ENCODE results near the gene DHRS13. TPM values are rescaled to one million over a fixed set of nuclear protein-coding genes. Genes with fewer than 3 reads are reported as not detected.
"Not testable (repeated sequence)": the region's sequence is repeated elsewhere in the genome, so short reads cannot be mapped to it uniquely, and the experiment has no call there.

The DHRS13 gene
- total RNA-seq, 1 donor from 2014 or later = 11.8 TPM

GRCh38 chr17:28937044-28937729, 34.3 kb upstream of the DHRS13 start:
- no peaks in the 10 kb centered on the region for H3K9me3 ChIP-seq
- no peak overlapping the region for H3K27ac ChIP-seq
- intact Hi-C loops (cut with DNase I) = no loop called here
- no peaks in the 10 kb centered on the region for H3K36me3 ChIP-seq
- TF ChIP-seq POLR2AphosphoS5 (IDR thresholded peaks at IDR 0.05; ENCODE audit: insufficient read depth in 1 of 2, low read depth in 1 of 2) (no peak), POLR2A (IDR thresholded peaks at IDR 0.05) (no peak), CTCF (IDR thresholded peaks at IDR 0.05) (no peak)
- no peak for DNase-seq (ENCODE audit: extremely low spot score in 2 of 2)
- H3K4me1 ChIP-seq = peaks cover 71% of the 10 kb centered on the region
- H3K4me3 ChIP-seq = no peak overlapping the region
- no peaks in the 10 kb centered on the region for H3K27me3 ChIP-seq

GRCh38 chr17:28935744-28936460, 33.0 kb upstream of the DHRS13 start:
- Histone ChIP-seq H3K4me3 (no peak overlapping the region), H3K36me3 (no peaks in the 10 kb centered on the region), H3K9me3 (no peaks in the 10 kb centered on the region), H3K4me1 (peaks cover 60% of the 10 kb centered on the region), H3K27ac (no peak overlapping the region), H3K27me3 (no peaks in the 10 kb centered on the region)
- TF ChIP-seq POLR2A (IDR thresholded peaks at IDR 0.05) = no peak
- TF ChIP-seq CTCF (IDR thresholded peaks at IDR 0.05) = no peak
- no peak for TF ChIP-seq POLR2AphosphoS5 (IDR thresholded peaks at IDR 0.05; ENCODE audit: insufficient read depth in 1 of 2, low read depth in 1 of 2)
- DNase-seq (ENCODE audit: extremely low spot score in 2 of 2) = no peak
- intact Hi-C loops (cut with DNase I) = no loop called here

DNA sequence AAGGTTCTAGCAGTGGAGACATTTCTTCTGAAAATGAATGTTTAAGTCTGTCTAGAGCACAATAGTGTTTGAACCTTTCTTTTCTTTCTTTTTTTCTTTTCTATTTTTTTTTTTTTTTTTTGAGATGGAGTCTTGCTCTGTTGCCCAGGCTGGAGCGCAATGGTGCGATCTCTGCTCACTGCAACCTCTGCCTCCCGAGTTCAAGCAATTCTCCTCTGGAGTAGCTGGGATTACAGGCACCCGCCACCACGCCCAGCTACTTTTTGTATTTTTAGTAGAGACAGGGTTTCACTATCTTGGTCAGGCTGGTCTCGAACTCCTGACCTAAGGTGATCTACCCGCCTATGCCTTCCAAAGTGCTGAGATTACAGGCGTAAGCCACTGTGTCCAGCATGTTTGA, 31.6 kb upstream of the DHRS13 start:
- H3K27ac ChIP-seq; H3K9me3 ChIP-seq; H3K4me3 ChIP-seq; H3K27me3 ChIP-seq; DNase-seq (ENCODE audit: extremely low spot score in 2 of 2); H3K36me3 ChIP-seq; intact Hi-C loops (cut with DNase I): not testable (repeated sequence)
- H3K4me1 ChIP-seq = peaks cover 54% of the 10 kb centered on the region

DNA sequence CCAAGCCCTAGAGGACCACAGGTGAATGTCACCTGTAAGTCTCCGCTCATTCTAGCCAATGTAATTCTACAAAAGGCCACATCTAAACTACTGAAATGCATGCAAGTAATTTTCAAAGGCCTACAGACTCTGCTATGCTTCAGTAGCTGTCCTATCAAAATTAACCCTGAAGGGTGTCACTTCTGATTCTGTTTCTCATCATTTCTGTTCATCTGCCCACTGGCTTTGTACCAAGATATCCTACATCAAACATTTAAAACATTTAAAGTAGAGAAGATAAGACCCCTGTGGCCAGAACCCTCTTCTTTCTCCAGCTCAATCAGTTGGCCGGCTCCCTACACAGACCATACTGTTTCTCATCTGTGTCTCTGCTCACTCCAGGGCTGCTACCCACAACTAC, 26.9 kb upstream of the DHRS13 start:
- intact Hi-C loops (cut with DNase I) = no loop called here
- no peak for DNase-seq (ENCODE audit: extremely low spot score in 2 of 2)
- H3K9me3 ChIP-seq = no peaks in the 10 kb centered on the region
- no peaks in the 10 kb centered on the region for H3K27me3 ChIP-seq
- H3K4me1 ChIP-seq = peaks cover 29% of the 10 kb centered on the region
- no peaks in the 10 kb centered on the region for H3K36me3 ChIP-seq
- H3K27ac ChIP-seq = no peak overlapping the region
- H3K4me3 ChIP-seq = no peak overlapping the region
- TF ChIP-seq CTCF (IDR thresholded peaks at IDR 0.05) = no peak
- no peak for TF ChIP-seq POLR2AphosphoS5 (IDR thresholded peaks at IDR 0.05; ENCODE audit: insufficient read depth in 1 of 2, low read depth in 1 of 2)
- TF ChIP-seq POLR2A (IDR thresholded peaks at IDR 0.05) = no peak

DNA sequence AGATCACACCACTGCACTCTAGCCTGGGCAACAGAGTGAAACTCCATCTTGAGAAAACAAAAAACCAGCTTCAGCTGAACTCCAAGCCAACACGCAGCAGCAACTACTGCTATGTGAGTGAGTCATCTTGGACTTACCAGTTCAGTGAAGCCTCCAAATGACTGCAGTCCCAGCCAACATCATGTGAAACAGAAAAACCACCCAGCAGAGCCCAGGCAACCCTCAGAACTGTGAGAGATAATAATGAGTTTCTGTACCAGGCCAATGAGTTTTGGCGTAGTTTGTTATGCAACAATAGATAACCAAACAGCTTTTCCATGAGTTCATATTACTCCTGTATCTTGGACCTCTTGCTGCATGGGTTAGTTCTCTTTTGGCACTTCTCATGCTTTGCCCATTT, 25.2 kb upstream of the DHRS13 start:
- Histone ChIP-seq H3K9me3 (no peaks in the 10 kb centered on the region), H3K4me1 (peaks cover 28% of the 10 kb centered on the region), H3K4me3 (no peak overlapping the region), H3K27me3 (no peaks in the 10 kb centered on the region), H3K36me3 (peaks cover 0 to 12% of the 10 kb centered on the region in 2 donors), H3K27ac (no peak overlapping the region)
- no peak for DNase-seq (ENCODE audit: extremely low spot score in 2 of 2)
- intact Hi-C loops (cut with DNase I) = no loop called here
- no peak for TF ChIP-seq POLR2A (IDR thresholded peaks at IDR 0.05)
- TF ChIP-seq CTCF (IDR thresholded peaks at IDR 0.05) = no peak
- no peak for TF ChIP-seq POLR2AphosphoS5 (IDR thresholded peaks at IDR 0.05; ENCODE audit: insufficient read depth in 1 of 2, low read depth in 1 of 2)

Measured in vagina (tissue), 2 donors.